Activated CD4-positive, alpha-beta T cell treated with anti-CD3 and anti-CD28 coated beads, Interleukin-2, amount 50 U/mL, for 4 hours (primary cell): ENCODE results near the gene SLC22A14.

Experiments
- DNase-seq, 2 experiments: peaks; one replicate each; pipeline ENCODE4 v3.0.0-alpha.2; 2020

SLC22A14 gene

GRCh38 chr3:38347421-38348200 is 65.5 kb downstream of the SLC22A14 start:
- no peak for DNase-seq

- no peak for DNase-seq
Observed at GRCh38 chr3:38348903-38349302, 66.8 kb downstream of the SLC22A14 start.

GRCh38 chr3:38349684-38350359 is 67.7 kb downstream of the SLC22A14 start:
- no peak for DNase-seq

- DNase-seq = no peak
Observed at GRCh38 chr3:38353151-38353550, 71.1 kb downstream of the SLC22A14 start.

- no peak for DNase-seq
Observed at GRCh38 chr3:38354588-38355330, 72.7 kb downstream of the SLC22A14 start.

GRCh38 chr3:38359038-38359437 is 76.9 kb downstream of the SLC22A14 start:
- DNase-seq = no peak

- DNase-seq = no peak
Observed at GRCh38 chr3:38360345-38360744, 78.3 kb downstream of the SLC22A14 start.

GRCh38 chr3:38361496-38361895 is 79.4 kb downstream of the SLC22A14 start:
- DNase-seq = no peak

GRCh38 chr3:38362825-38363224 is 80.7 kb downstream of the SLC22A14 start:
- DNase-seq = no peak

GRCh38 chr3:38364721-38365400 is 82.8 kb downstream of the SLC22A14 start:
- no peak for DNase-seq

- DNase-seq = no peak
Observed at GRCh38 chr3:38365469-38366062, 83.5 kb downstream of the SLC22A14 start.

- no peak for DNase-seq
Observed at GRCh38 chr3:38366082-38366481, 84.0 kb downstream of the SLC22A14 start.

GRCh38 chr3:38367779-38368178 is 85.7 kb downstream of the SLC22A14 start:
- no peak for DNase-seq
